Fibroblast of gingiva (primary cell): ENCODE data around the gene TNPO2.
"Not testable (repeated sequence)": the region's sequence is repeated elsewhere in the genome, so short reads cannot be mapped to it uniquely, and the experiment has no call there.

Experiments
- DNase-seq: peaks from one replicate; pipeline ENCODE4 v3.0.0-alpha.2; 2011; ENCODE audit warnings: low read depth

The TNPO2 gene

DNA sequence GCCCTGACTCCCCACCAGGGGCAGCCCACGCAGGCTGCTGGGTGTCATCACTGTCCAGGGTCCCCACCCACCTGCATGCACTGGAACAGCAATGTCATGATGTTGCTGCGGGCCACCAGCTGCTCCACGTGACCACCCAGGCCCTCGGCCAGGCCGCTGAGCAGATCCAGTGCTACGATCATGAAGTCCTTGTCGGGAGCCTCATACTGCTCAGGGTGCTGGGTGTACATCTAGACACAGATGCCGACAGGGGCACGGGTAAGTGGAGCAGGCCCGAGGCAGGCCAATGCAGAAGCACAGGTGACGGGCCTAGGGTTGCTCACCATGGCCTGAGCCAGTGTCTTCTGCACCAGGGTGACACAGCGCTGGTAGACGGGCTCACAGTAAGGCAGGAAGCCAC is 18.6 kb downstream of the TNPO2 start:
- DNase-seq, result no peak

DNA sequence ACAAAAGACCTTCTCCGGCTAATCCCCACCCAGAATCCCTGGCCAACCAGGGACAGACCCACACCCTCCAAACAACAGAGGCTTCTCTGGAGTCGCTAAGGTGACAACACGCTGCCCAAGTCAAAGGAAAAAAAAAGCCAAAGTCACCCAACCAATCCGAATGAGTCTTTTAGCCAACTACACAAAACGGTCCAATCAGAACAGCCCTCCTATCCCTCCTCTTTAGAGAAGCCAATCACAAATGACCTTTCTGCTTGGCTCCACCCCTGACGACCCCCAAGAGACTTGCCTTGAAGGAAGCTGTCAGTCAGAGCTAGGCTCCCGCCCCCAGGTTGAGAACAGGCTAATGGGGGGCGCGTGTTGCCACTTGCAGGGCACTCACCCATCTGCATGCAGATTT is 20.7 kb downstream of the TNPO2 start:
- no peak for DNase-seq

GRCh38 chr19:12701596-12702282 is 22.0 kb downstream of the TNPO2 start:
- DNase-seq, result no peak

GRCh38 chr19:12698138-12698537 is 25.6 kb downstream of the TNPO2 start:
- no peak for DNase-seq

- not testable (repeated sequence) for DNase-seq
These were observed 26.3 kb downstream of the TNPO2 start for GRCh38 chr19:12697425-12697824.

DNA sequence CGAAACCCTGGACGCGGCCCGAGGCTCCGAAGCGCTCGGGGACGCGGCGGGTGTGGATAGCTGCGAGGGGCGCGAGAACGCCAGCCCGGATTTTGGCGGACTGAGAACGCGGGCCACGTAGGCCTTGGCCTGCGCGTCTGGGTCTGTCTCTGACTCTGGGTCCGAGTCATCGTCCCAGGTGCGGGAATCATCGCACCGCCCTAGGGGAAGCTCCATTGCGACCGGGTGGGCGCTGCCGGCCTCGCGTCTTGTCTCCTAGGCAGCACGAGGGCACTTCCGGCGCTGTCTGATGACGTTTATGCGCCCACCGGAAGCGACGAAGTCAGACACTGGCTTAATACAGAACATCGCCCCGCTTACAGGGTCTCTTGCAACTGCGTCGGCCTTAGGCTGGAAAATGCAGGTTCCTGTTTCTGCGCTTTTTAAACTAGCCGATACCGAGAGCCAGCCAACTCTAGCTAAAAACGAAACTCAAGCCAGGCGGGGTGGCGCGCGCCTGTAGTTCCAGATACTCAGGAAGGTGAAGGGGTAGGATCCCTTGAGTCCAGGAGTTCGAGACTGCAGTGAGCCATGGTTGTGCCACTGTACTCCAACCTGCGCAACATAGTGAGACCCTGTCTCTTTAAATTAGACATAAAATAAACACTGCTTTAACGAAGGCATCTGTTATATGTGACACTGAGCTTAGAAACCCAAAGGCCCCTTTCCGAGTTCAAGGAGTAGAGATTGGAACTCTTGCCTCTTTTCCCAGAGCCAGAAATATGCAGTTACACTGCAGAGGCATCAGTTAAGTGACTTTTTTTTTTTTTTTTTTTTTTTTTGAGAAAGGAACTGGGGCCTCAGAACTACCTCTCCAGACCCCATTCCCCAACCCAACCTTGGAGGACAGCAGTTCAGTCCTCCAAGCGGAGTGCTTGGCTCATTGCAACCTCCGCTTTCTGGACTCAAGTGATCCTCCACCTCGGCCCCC is 27.1 kb downstream of the TNPO2 start, which contains the start of gene FBXW9:
FBXW9 (minus strand) TSS at position 266 of the 970 bp plus-strand sequence; CDS start at position 216, 50 bp downstream.
- DNase-seq, result peak; percentile 95

- no peak for DNase-seq
These were observed 27.8 kb downstream of the TNPO2 start for GRCh38 chr19:12695997-12696365.

DNA sequence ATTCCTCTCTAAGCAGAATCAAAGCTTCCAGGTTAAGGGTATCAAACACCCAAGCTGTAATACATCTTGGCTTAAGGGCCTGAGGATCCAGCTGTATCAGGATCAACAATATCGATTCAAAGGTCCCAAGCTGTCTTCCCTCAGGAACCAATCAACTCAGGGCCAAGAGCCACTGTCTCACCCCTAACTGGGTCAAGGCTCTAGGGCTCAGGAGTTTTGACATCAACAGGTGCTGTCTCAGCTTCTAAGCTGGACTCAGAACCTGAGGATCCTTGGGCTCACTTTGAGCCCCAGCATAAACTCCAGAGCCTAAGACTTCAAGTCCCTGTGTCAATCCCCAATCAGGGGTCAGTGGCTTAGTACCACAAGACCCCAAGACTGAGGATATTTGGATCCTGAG is 28.2 kb downstream of the TNPO2 start:
- DNase-seq, result no peak

DNA sequence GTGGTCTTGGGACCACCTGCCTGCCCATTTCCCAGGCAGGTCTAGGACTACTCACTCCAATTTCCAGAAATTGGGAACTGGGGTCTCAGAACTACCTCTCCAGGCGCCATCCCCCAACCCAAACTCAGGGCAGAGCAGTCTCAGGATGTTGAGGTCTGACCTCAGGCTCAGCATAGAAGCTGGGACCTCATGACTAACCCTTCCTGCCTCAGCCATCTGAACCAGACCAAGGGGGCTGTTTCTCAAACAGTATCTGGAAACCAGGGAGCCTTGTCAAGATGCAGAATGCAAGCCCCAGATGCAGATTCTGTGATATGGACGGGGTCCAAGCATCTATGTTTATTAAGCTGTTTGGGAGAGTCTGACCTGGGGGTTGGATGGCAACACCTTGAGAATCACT is 28.6 kb downstream of the TNPO2 start:
- no peak for DNase-seq

- no peak for DNase-seq
These were observed 29.1 kb downstream of the TNPO2 start for GRCh38 chr19:12694641-12695040.

- no peak for DNase-seq
These were observed 30.8 kb downstream of the TNPO2 start for GRCh38 chr19:12692960-12693359.

GRCh38 chr19:12689581-12690216 is 34.0 kb downstream of the TNPO2 start:
- no peak for DNase-seq

- no peak for DNase-seq
These were observed 34.7 kb downstream of the TNPO2 start for GRCh38 chr19:12689012-12689411.

DNA sequence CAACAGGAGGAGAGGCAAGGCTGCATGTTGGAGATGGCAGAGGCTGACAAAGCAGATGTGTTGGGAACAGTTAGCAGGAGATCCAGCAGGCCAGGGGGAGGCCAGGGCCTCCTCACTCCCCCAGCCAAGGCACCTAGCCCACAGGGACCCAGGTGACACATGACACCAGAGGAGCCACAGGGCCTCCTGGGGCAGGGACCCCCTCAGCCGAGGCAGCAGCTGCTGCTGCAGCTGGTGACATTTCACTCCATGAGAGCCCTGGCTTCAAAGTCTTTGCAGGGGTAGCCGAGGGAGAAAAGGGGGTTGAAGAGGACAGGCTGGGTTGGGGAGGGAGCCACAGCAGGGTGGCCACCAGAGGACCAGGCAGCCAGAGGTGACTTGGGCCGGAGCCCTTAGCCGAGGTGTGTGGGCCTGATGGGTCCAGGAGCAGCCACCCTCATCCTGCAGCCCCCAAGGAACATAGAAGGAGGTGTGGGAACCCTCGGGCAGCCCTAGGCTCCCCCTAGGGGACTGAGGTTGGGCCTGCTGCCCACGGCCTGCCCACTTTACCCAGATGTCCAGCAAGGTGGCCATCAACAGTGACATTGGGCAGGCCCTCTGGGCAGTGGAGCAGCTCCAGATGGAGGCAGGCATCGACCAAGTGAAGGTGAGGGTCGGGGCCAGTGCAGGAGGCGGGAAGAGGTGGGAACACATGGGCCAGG is 36.1 kb downstream of the TNPO2 start, which contains the start of gene GNG14:
GNG14 (plus strand) TSS at position 503 of the 701 bp plus-strand sequence; CDS start at position 554, 51 bp downstream.
- DNase-seq, result no peak

GRCh38 chr19:12685831-12686230 is 37.9 kb downstream of the TNPO2 start:
- DNase-seq, result no peak

GRCh38 chr19:12681074-12681987 is 42.4 kb downstream of the TNPO2 start, which contains the start of gene DHPS:
TSS of gene DHPS (minus strand) at chr19:12681880. CDS start at chr19:12681766, 114 bp downstream.
- peak; percentile 97 for DNase-seq

DNA sequence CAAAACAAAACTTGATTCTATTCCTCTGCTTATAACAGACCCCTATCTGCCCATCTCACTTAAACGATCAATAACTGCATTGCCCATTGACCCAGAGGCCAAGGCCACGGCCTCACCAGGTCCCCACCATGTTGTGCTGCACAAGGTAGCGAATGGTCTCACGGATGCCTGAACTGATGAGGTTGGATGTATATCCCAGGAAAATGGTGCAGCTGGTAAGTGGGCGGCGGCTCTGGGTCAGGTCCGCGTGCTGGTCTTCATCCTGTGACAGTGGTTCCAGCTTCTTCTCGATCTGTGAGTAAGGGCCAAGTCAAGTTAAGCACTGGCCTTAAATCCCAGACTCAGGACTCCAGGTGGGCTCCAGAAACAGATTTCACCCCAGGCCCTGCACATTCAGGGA is 43.7 kb downstream of the TNPO2 start:
- no peak for DNase-seq

DNA sequence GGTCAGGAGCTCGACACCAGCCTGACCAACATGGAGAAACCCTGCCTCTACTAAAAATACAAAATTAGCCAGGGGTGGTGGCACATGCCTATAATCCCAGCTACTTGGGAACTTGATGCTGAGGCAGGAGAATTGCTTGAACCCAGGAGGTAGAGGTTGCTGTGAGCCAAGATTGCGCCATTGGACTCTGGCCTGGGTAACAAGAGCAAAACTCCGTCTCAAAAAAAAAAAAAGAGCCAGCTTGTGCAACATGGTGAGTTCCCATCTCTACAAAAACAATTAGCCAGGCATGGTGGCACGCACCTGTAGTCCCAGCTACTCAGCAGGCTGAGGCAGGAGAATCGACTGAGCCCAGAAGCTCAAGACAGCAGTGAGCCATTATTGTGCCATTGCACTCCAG is 45.7 kb downstream of the TNPO2 start:
- peak; percentile 31 for DNase-seq

DNA sequence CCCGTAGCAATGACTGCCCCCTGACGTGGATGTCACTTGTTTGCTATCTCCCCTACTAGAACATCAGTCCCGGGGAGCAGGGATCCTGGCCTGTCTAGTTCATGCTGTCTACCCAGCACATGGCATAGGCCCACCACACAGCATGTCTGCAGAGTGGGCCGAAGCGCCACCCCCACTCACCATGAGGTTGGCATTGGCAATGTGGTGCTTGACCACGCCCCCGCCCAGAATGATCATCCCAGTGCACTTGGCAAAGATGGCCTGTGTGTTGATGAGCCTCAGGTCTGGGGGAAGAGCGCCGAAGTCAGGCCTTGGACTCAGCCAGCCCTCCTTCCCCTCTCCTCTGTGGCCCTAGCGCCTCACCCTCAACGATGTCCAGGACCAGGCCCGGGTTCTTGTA is 46.8 kb downstream of the TNPO2 start:
- DNase-seq, result no peak

DNA sequence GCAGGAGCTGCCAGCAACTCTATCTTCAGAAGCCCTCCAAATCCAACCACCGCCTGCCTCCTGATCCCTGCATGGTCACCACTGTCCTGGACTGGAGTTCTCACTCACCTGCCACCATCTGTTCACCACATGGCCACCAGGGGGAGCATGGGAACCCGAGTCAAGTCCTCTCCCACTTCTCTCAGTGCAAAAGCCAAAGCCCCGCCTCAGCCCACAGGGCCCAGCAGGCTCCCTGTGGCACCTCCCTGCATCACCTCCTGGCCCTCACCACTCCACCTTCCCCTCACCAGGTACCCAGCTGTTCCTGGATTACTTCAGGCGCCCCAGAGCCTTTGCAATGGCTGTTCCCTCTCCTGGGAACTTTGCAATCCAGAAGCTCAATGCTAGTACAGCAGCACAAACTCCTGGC is 47.3 kb downstream of the TNPO2 start:
- DNase-seq, result peak; percentile 55

DNA sequence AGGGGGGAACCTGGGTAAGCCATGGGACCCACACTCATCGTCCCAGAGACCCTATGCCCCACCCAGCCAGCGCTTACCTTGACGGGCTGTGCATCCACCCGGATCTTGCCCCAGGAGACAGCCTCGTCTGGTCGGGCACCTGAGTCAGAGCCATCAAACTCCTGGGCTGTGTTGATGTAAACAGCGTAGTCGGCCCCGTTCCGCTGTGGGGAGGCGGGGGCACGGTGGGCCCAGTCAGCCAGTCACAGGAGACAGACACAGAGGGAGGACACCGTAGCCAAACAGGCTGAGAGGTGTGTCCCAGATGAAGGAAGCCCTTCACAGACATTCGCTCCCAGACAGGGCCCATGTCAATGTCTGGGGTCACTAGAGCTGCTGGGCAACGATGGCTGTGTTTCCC is 47.8 kb downstream of the TNPO2 start:
- DNase-seq, result no peak
